Breast epithelium (tissue), 4 donors: ENCODE measurements around the gene DFFB. TPM values are rescaled to one million over a fixed set of nuclear protein-coding genes. Genes with fewer than 3 reads are reported as not detected.

Experiments used
- DNase-seq, 2 donors: peaks; one replicate each; pipeline ENCODE4 v3.0.0-alpha.2; 2019; ENCODE audit warnings: low spot score in 2 of 2
- H3K27ac ChIP-seq, 2 donors: fragments of 200-600 bp; sonication (generic) in 1 of 2; one replicate each; pipeline ENCODE4 v1.5.1; 2016 to 2019; ENCODE audit warnings: mild to moderate bottlenecking in 1 of 2
- H3K27me3 ChIP-seq, 2 donors: fragments of 200-600 bp; sonication (generic) in 1 of 2; one replicate each; pipeline versions ENCODE4 v1.5.1 to v1.6.0; 2017 to 2019; ENCODE audit warnings: control low read depth in 1 of 2, mild to moderate bottlenecking in 1 of 2
- H3K36me3 ChIP-seq: fragments of 200-600 bp; one replicate; pipeline ENCODE4 v1.5.1; 2019
- H3K4me1 ChIP-seq, 2 donors: fragments of 200-600 bp; sonication (generic); one replicate each; pipeline ENCODE4 v1.5.1; 2016 to 2019; ENCODE audit warnings: control low read depth in 1 of 2
- H3K4me3 ChIP-seq, 3 donors: fragments of 200-600 bp; sonication (generic); 1 replicate in 2 of 3; 2 replicates in 1 of 3; pipeline ENCODE4 v1.5.1; 2016 to 2019; ENCODE audit warnings: mild to moderate bottlenecking in 3 of 3, moderate library complexity in 2 of 3
- H3K9me3 ChIP-seq, 2 donors: fragments of 200-600 bp; sonication (generic) in 1 of 2; one replicate each; pipeline ENCODE4 v1.5.1; 2016 to 2019; ENCODE audit warnings: control low read depth in 1 of 2
- CTCF ChIP-seq, 3 donors: fragments of 450-650 bp; IDR thresholded peaks; one replicate each; pipeline ENCODE4 v1.5.1; 2016 to 2017; ENCODE audit warnings: antibody characterized with exemption in 3 of 3, mild to moderate bottlenecking in 3 of 3, moderate library complexity in 3 of 3
- POLR2A ChIP-seq: fragments of 450-650 bp; IDR thresholded peaks from one replicate; pipeline ENCODE4 v1.6.1; 2016; ENCODE audit warnings: antibody characterized with exemption, mild to moderate bottlenecking, moderate library complexity
- POLR2AphosphoS5 ChIP-seq, 3 donors: sonication (generic); formaldehyde crosslinking; IDR thresholded peaks; one replicate each; pipeline ENCODE4 v1.6.1; 2017; ENCODE audit warnings: antibody characterized with exemption in 3 of 3
- intact Hi-C: fragments of 100-400 bp; cut with DNase I; formaldehyde crosslinking; loops from one replicate; pipeline ENCODE4 v1.15.1; 2023; ENCODE audit warnings: low total_unique reads
- total RNA-seq, 3 donors: library from RNA; depleted of rRNA; stranded (reverse); fragments of >200 nt; gene quantifications; one replicate each; pipeline ENCODE4 v1.1.0, GENCODE V29; 2016

DFFB gene
- total RNA-seq, 3 donors from 2014 or later: 9.1 to 14.4 (median 11.3) TPM

GRCh38 chr1:3814065-3814464 lies 43.2 kb upstream of the DFFB start:
- TF ChIP-seq POLR2A (no peak), POLR2AphosphoS5 (IDR thresholded peaks at IDR 0.05) (no peak), CTCF (IDR thresholded peaks at IDR 0.05) (no peak)
- no peaks in the 10 kb centered on the region for H3K27me3 ChIP-seq
- H3K4me1 ChIP-seq: no peaks in the 10 kb centered on the region
- intact Hi-C loops: no loop called here
- no peaks in the 10 kb centered on the region for H3K36me3 ChIP-seq
- no peak for DNase-seq
- no peak overlapping the region for H3K4me3 ChIP-seq
- no peaks in the 10 kb centered on the region for H3K9me3 ChIP-seq
- no peak overlapping the region for H3K27ac ChIP-seq

GRCh38 chr1:3814771-3815561 lies 42.3 kb upstream of the DFFB start:
- no peak overlapping the region for H3K27ac ChIP-seq
- no peaks in the 10 kb centered on the region for H3K36me3 ChIP-seq
- no peak for TF ChIP-seq POLR2AphosphoS5 (IDR thresholded peaks at IDR 0.05)
- TF ChIP-seq CTCF (IDR thresholded peaks at IDR 0.05): no peak
- no peak for TF ChIP-seq POLR2A
- no peaks in the 10 kb centered on the region for H3K9me3 ChIP-seq
- no peak for DNase-seq
- no peaks in the 10 kb centered on the region for H3K27me3 ChIP-seq
- no peaks in the 10 kb centered on the region for H3K4me1 ChIP-seq
- H3K4me3 ChIP-seq: no peak overlapping the region
- intact Hi-C loops: no loop called here

- Histone ChIP-seq H3K27ac (no peak overlapping the region), H3K4me1 (no peaks in the 10 kb centered on the region), H3K36me3 (no peaks in the 10 kb centered on the region), H3K4me3 (no peak overlapping the region), H3K9me3 (no peaks in the 10 kb centered on the region), H3K27me3 (no peaks in the 10 kb centered on the region)
- TF ChIP-seq POLR2A (no peak), POLR2AphosphoS5 (IDR thresholded peaks at IDR 0.05) (no peak), CTCF (IDR thresholded peaks at IDR 0.05) (no peak)
- intact Hi-C loops: no loop called here
- no peak for DNase-seq
Measured at GRCh38 chr1:3816331-3817137, 40.7 kb upstream of the DFFB start.

GRCh38 chr1:3817138-3817740 lies 40.0 kb upstream of the DFFB start:
- TF ChIP-seq CTCF (IDR thresholded peaks at IDR 0.05): no peak
- TF ChIP-seq POLR2AphosphoS5 (IDR thresholded peaks at IDR 0.05): no peak
- no peak for TF ChIP-seq POLR2A
- Histone ChIP-seq H3K36me3 (no peaks in the 10 kb centered on the region), H3K27me3 (no peaks in the 10 kb centered on the region), H3K27ac (no peak overlapping the region), H3K4me3 (no peak overlapping the region), H3K4me1 (no peaks in the 10 kb centered on the region), H3K9me3 (no peaks in the 10 kb centered on the region)
- intact Hi-C loops: no loop called here
- DNase-seq: no peak
